GM19025 (cell line): ENCODE data around the gene CMTM1.
A peak's percentile ranks its signal among the peaks of the same experiment; 100 is the strongest.

Experiments used
- ATAC-seq: cut with Tn5 transposase; IDR thresholded peaks from one replicate; pipeline ENCODE4 v1.9.1; 2021; ENCODE audit warnings: mild to moderate bottlenecking, low read depth, moderate library complexity; ENCODE audit not compliant: unreplicated experiment

CMTM1 gene

DNA sequence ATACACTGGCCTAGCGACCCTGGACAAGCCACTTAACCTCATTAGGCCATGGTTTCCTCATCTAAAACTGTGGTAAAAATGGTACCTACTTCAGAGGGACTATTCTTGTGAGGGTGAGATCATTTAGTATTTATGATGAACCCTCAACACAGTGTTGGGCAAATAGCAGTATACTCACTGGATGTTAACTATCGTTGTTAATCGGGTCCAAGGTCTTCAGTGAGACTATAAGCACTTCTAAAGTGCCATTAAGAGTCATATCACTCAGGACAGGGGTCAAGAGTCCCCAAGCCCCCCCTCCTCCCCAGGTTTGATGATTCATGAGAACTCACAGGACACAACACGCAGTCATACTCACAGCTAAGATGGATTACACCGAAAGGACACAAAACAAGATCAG lies 27.3 kb upstream of the CMTM1 start:
- no peak for ATAC-seq

DNA sequence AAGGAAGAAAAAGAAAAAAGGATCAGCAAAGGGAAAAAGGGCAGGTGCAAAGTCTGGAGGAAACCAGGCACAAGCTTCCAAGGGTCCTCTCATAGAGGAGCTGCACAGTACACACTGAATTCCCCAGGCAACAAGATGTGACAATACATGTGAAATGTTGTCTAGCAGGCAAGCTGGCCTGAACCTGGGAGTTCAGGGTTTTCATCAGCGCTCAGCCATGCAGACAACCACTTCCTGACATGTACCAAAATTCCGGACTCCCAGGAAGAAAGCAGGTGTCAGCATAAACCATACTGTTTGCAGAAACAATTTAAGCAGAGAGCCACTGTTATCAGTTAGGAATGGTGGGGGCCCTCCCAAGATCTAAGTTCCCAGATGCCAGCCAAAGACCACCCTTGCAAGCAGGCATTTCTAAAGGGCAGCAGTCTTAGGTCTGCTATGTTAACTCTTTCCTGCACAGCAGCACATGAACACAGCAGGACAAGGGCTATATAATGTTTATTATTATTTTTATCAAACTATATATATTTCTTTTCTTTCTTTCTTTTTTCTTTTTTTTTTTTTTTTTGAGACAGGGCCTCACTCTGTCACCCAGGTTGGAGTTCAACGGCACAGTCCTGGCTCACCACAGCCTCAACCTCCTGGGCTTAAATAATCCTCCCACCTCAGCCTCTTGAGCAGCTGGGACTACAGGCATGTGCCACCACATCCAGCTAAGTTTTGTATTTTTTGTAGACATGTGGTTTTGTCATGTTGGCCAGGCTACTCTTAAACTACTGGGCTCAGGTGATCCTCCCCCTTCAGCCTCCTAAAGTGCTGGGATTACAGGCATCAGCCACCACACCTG lies 26.4 kb upstream of the CMTM1 start:
- no peak for ATAC-seq

DNA sequence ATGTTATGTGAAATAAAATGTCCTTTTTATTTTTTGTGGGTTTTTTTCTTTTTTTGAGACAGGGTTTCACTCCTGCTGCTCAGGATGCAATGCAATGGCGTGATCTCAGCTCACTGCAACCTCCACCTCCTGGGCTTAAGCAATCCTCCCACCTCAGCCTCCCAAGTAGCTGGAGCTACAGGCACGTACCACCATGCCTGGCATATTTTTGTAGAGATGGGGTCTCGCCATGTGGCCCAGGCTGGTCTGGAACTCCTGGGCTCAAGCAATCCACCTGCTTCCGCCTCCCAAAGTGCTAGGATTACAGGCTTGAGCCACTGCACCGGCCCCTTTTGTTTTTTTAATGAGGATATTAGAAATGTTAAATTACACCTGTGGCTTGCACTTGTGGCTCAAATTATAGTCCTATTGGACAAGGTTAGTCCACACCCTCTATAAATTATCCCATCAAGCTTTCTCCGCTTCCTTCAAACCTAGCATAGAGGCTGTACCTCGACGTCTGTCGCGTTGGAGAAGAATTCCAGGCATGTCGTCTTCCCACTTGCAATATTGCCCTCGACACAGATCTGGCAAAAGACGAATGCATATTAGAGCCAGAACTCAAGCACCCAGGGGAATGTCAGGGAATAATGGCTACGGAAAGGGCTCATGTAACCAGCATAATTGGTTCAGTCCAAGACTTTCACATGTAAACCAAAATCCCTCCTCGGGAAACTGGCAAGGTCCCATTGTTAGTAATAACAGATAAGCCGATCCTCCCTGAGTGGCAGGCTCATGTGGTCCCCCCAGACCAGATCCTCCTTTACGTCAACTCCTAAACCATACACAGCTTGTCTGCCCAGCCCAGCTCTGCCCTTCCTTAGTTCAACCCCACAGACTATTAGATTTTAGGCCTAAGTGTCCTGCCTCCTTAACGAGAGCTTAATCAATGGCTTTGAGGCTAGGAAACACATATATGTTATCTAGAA lies 24.6 kb upstream of the CMTM1 start:
- ATAC-seq, result no peak

DNA sequence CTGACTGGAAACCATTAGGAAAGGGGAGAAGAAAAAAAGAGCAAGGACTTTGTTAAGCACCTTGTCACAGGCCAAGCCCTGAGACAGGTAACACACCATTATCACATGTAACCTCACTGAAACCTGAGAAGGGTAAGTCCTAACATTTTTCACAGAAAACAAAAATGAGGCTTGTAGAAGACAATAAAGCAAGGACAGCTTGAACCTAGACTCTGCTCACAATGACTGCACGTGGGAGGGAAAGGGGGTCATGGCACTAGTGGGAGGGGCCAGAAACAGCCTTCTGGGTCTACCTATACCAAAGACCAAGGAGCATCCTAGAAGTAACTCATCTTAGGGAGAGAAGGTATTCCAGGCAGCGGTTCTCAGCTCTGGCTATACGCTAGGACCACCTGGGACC lies 23.8 kb upstream of the CMTM1 start:
- ATAC-seq, result no peak

DNA sequence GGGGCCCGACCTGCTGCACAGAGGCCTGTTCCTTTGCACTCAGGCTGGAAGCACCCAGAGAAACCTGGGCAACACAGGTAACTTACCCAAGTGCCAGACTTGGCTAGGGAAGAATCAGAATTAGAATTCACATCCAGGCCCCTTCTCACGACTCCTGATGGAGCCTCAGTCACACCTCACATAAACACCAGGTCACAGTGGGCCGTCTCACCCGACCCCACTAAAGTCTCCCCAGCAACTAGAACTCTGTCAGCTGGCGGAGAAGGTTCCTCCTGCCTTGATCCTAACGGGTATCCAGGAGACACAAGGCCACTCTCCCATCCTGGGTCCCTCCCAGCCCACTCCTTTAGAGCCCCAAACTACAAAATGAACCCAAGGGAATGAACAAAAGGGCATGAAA lies 22.7 kb upstream of the CMTM1 start:
- no peak for ATAC-seq

DNA sequence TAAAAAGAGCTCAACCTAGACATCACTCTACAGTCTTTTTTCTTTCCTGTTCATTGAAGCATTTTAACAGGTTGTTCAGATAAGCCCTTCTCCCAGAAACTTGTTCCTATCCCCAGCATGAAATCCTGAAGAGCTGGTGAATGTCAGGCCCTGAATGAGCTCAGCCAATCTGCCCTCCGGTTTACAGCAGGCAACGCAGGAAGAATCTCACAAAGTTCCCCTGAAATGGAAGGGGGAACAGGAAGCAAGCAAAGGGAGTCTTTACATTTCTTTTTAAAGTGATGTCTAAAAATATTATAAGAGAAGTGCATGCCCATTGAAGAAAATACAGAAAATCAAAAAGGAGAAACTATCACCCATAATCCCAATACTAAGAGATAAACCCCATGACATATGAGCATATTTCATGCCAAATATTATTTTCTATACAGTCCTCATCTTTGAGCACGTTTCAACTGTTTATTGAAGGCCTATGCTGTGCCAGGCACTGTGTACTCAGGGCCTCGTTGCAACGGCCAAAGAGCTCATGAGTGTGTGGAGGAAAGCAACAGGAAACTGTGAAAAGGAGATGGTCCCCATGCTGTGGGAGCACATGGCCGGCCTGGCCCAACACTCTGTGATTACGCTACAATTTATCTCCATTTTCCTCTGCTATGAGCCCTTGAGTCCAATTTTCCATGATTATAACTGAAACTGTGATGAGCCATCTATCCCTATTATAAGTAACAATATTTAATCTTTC lies 22.1 kb upstream of the CMTM1 start:
- no peak for ATAC-seq

DNA sequence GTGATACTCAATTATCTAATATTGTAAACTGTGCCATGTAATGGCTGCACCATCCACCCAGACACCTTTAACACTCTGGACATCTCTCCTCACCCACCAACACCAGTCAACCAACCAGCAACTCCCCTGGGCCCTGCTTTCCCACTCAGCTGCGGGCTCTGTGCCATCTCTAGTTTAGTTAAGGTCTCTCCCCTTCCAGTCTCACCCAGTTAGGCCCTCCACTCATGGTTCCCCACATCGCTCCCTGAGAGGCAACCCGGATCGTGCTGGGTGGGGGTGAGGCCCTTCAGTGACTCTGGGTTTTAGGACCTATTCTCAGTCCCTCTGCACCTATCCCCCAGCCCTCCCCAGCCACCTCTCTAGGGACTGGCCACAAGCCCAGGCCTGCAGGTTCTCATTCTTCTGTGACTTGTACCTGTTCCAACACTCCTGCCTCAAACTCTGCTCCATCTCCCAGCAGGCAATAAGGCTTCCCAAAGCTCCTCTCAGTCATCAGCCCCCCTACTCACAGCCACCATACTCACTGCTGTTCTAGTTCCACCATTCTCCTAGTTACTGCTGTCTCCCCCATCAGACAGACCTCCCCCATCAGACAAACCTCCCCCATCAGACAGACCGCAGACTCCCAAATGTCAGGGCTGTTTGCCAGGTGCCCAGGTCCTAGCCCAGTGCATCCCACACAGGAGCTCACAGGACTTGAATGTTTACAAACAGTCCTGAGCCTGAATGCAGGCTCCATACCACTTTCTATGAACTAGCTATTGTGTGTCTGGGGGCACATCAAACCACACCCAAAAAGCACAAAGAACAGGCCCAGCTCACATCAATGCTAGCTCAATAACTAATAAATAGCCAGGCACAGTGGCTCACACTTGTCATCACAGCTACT lies 18.9 kb upstream of the CMTM1 start:
- no peak for ATAC-seq

DNA sequence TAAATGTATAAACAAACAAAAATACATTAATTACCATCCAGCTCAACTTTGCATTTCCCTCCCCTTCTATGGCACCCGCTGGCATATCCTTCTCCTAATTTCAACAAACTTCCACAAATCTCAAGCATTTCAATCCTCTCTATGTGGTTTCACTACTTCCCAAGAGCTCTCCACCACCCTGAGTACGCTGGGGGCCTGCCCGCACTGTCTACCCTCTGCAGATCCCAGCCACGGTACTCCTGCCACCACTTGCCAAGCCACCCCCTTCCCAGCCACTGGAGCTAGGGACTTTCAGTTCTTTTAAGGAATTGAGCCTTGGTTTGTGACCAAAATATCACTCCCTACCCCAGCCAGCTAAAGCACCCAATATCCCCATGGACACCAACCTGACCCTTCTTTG lies 18.2 kb upstream of the CMTM1 start:
- no peak for ATAC-seq

DNA sequence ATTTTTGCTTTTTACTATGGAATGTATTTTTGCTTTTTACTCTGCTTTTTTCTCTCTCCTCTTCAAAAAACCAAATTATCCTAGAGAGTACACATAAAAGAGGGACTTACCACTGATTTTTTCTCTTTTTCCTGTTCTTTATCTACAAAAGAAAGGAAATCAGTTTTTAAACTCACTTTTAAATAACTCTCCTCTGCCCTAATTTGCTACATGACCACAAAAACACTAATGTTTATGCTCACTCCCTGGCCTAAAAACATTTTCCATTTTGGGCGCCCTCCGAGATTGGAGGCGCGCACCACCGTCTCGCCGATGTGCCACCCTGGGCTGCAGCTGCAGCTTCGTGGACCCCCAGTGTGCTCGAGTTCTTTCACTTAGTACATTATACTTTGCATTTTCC lies 17.4 kb upstream of the CMTM1 start:
- ATAC-seq, result no peak

DNA sequence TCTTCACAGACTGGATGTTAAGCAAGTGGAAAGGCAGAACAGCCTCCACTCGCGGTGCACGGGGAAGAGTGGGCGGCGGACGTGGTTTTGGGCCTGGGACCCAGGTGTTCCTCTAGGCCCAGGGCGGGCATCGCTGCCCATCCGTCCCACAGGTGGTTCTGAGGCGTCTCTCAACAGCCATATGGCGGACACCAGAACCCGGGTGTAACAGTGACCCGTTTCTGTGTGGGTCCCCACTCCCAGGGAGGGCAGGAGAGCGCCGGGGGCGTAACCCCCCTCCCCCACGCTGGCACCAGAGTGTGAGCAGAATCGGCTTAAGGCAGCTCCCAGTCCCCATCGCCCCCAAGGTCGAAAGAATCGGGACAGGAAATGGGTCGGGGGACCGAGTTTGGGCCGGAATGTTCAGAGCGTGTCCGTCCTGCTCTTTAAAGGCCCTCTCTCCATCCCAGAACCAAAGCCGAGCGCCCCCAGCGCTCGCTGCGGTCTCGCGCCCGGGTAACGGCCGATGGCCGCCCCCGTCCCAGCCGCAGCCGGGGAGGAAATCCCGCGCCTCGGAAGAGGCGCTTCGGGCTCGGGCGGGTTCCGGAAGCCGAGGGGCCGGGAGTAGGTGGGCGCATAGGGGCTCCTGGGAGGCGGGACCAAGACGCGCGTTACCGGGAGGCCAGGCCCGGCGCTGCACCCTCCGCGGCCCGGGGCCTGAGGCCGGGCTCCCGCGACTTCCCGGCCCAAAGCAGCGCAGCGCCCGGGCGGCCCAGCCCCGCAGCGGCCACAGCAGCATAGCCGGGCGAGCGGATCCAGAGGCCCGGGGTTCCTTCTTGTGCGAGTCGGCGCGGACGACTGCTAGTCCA lies 16.7 kb upstream of the CMTM1 start, which contains the start of gene TK2:
TK2 (minus strand) TSS at position 839 of the 848 bp plus-strand sequence; CDS start at position 778, 61 bp downstream.
- ATAC-seq, result no peak

DNA sequence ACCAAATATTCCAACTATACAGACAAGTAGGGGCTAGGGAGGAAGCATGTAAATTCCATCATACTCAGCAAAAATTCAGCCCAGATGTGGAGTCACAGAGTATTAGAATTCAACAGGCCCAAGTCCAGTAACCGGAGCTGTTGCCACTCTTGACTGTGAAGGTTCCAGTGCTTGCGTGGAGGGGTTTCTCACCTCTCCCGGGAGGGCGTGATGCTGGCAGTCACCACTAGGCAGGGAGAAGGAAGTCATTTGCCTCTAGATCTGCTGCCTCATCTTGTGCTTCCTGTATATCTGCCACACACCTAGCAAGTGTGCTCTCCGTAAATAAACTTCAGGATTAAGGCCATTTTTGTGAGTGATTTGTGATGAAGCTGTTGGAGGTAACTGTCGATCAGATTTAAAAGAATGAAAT lies 14.9 kb upstream of the CMTM1 start:
- ATAC-seq, result no peak

DNA sequence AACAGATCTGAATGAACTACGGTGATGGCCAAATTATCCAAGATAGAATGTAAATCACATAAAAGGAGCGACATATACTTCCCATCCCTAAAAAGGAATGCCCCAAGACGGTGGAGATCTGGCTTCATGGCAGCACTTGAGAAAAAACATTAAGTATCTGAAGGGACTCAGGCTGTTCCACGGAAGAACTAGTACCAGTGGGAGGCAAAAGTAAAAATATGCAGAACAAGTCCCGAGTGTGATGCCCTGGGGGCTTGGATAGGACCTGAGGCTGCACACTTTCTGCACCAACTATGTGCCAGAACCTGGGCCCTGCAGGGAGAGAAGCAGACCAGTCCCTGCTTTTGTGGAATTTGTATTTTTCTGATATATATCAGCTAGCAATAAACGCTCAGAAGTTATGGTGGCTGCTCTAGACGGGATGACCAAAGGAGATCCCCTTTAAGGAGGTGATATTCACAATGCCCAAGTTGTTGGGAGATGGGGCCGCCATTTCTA lies 14.4 kb upstream of the CMTM1 start:
- ATAC-seq, result no peak

DNA sequence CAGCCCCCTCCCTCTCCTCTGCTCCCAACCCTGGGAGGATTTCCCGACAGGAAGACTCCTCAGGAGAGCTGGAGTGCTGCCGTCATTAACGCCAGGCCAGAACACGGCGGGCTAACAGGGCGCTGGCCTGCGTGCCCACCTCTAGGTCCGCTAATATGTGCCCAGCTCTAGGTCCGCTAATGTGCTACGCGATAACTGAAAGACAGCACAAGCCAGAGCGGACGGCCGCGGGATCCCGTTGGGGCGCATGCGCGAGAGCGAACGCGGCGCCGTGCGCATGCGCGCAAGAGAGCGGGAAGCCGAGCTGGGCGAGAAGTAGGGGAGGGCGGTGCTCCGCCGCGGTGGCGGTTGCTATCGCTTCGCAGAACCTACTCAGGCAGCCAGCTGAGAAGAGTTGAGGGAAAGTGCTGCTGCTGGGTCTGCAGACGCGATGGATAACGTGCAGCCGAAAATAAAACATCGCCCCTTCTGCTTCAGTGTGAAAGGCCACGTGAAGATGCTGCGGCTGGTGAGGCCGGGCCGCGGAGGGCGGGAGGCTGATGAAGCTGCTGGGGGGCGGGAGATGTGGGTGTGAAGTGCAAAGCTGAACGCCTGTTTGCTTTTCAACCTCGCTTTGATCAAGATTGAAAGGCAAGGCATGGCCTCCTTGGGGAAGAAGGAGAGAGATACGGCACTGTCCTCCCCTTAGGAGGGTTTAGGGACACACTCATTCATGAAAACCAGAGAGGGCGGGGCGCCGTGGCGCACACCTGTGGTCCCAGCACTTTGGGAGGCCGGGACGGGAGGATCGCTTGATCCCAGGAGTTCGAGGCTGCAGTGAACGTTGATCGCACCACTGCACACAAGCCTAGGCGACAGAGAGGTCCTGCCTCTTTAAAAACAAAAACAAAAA lies 13.7 kb upstream of the CMTM1 start, which contains the start of gene CKLF:
CKLF (plus strand) TSS at position 291 of the 892 bp plus-strand sequence; CDS start at position 431, 140 bp downstream.
- peak; percentile 62 for ATAC-seq

DNA sequence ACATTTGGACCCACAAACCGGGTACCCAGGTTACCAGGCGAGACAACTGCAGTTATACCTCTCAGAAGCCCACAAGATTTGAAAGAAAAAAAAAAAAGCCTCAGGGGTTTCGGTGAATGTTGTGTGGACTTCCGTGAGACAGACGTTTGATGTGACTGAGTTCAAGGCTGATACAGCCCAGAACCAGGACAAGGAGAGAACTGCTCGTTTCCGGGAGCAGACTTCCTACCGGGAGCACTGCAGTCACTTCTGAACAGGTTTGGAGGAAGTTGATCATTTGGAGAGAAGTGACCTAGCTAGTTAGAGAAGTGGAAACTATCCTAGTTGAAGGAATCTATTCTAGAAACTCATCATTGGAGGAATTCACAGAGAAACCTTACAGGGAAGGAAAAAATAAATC lies 13.0 kb upstream of the CMTM1 start:
- ATAC-seq, result no peak

DNA sequence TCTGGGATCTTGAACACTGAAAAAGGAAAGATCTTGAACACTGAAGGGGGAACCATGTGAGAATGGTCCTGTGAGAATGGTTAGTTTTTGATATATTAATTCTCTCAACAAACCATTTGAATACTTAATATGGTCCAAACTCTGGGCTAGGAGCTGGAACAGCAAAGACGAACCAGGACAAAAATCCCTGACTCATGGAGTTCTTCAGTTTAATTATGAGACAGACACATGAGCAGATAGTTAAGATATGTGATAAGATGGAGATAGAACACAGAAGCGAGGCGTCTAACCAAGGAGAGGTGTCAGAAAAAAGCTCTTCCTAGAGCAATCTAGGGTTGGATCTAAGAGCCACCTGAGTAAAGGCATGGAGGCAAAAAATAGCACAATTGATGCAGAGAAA lies 12.2 kb upstream of the CMTM1 start:
- ATAC-seq, result no peak

DNA sequence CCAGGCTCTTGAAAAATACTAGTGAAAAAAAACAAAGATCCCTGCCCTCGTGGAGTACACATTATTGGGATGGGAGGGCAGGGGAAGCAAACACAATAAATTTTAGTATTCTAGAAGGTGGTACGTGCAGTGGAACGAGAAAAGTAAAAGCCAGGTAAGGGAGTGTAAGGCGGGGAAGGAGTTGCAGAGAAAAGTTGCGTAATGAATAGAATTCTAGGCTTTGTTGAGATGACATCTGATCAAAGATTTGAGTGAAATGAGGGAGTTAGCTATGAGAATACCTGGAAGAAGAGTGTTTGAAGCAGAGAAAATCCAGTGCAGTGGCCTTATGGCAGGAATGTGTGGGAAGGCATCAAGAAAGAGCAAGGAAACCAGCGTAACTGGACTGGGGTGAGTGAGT lies 11.7 kb upstream of the CMTM1 start:
- no peak for ATAC-seq

DNA sequence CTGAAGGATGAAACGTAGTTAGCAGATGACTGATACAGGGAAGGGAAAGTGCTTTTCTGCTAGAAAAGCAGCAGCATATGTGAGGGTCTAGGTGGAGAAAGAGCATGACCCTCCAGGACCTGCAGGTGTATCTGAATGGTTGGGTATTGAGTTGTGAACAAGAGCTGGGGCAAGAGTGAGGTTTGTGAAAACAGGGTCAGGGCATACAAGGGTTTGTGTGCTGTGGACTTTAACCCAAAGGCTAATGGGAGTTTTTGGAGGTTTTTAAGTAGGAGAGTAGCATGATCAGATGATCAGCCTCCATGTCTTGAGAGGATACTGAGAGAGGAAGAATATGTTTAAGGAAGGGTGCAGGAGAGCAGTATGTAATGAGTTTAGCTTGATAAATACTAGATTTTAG lies 6.1 kb upstream of the CMTM1 start:
- ATAC-seq, result no peak
